Stimulated activated naive B cell treated with anti-CD40 and anti-IgM and Interleukin-4, amounts not matched to agents 10 μg/mL and 1 μg/mL and 100 μg/mL, for 72 hours (primary cell): Measurements from ENCODE around the gene GNA12.
A peak's percentile ranks its signal among the peaks of the same experiment; 100 is the strongest.
"Not testable (repeated sequence)": the region's sequence is repeated elsewhere in the genome, so short reads cannot be mapped to it uniquely, and the experiment has no call there.

Experiments
- ATAC-seq, 2 donors: fragments of 150-1000 bp; cut with Tn5 transposase; replicated peaks; 2 replicates each; pipeline ENCODE4 v1.10.0; 2021; ENCODE audit warnings: moderate library complexity in 1 of 2
- DNase-seq: peaks from one replicate; pipeline ENCODE4 v3.0.0; 2021
- H3K27ac Mint-ChIP-seq: one replicate; pipeline ENCODE4 v1.8.0; 2022; ENCODE audit warnings: mild to moderate bottlenecking, mixed read lengths
- H3K27me3 Mint-ChIP-seq, 2 donors: one replicate each; pipeline ENCODE4 v1.8.0; 2022; ENCODE audit warnings: mixed read lengths in 2 of 2
- H3K36me3 Mint-ChIP-seq, 2 donors: one replicate each; pipeline ENCODE4 v1.8.0; 2022; ENCODE audit warnings: mixed read lengths in 2 of 2, mild to moderate bottlenecking in 1 of 2
- H3K4me1 Mint-ChIP-seq, 2 donors: one replicate each; pipeline ENCODE4 v1.8.0; 2022; ENCODE audit warnings: mixed read lengths in 2 of 2, mild to moderate bottlenecking in 1 of 2
- H3K4me3 Mint-ChIP-seq, 2 donors: one replicate each; pipeline ENCODE4 v1.8.0; 2022; ENCODE audit warnings: mild to moderate bottlenecking in 2 of 2, mixed read lengths in 2 of 2, moderate library complexity in 1 of 2
- H3K9me3 Mint-ChIP-seq, 2 donors: one replicate each; pipeline ENCODE4 v1.8.0; 2022; ENCODE audit warnings: mixed read lengths in 2 of 2, mild to moderate bottlenecking in 1 of 2

GNA12 gene

GRCh38 chr7:2705371-2706096, 138.6 kb downstream of the GNA12 start:
- no peak for DNase-seq
- Mint-ChIP-seq H3K4me1 (peaks cover 18 to 22% of the 10 kb centered on the region in 2 donors), H3K9me3 (no peaks in the 10 kb centered on the region), H3K36me3 (peaks cover 0 to 3% of the 10 kb centered on the region in 2 donors), H3K4me3 (no peak overlapping the region), H3K27ac (no peak overlapping the region), H3K27me3 (peaks cover 9 to 14% of the 10 kb centered on the region in 2 donors)
- ATAC-seq, result no peak

- DNase-seq (no peak), ATAC-seq (no peak)
- Mint-ChIP-seq H3K27me3 (peaks cover 11 to 23% of the 10 kb centered on the region in 2 donors), H3K36me3 (peaks cover 0 to 3% of the 10 kb centered on the region in 2 donors), H3K4me3 (no peak overlapping the region), H3K4me1 (peaks cover 19 to 23% of the 10 kb centered on the region in 2 donors), H3K27ac (no peak overlapping the region), H3K9me3 (no peaks in the 10 kb centered on the region)
Measured at GRCh38 chr7:2702594-2702957, 141.5 kb downstream of the GNA12 start.

GRCh38 chr7:2701832-2702593, 142.1 kb downstream of the GNA12 start:
- H3K9me3 Mint-ChIP-seq, result no peaks in the 10 kb centered on the region
- H3K36me3 Mint-ChIP-seq, result no peaks in the 10 kb centered on the region
- no peak overlapping the region for H3K4me3 Mint-ChIP-seq
- H3K4me1 Mint-ChIP-seq, result peaks cover 19 to 23% of the 10 kb centered on the region in 2 donors
- peaks cover 11 to 23% of the 10 kb centered on the region in 2 donors for H3K27me3 Mint-ChIP-seq
- no peak overlapping the region for H3K27ac Mint-ChIP-seq
- ATAC-seq (no peak), DNase-seq (no peak)

GRCh38 chr7:2701424-2701823, 142.7 kb downstream of the GNA12 start:
- Mint-ChIP-seq H3K36me3 (no peaks in the 10 kb centered on the region), H3K4me3 (no peak overlapping the region), H3K9me3 (no peaks in the 10 kb centered on the region), H3K27me3 (peaks cover 11 to 23% of the 10 kb centered on the region in 2 donors), H3K4me1 (peaks cover 19 to 23% of the 10 kb centered on the region in 2 donors), H3K27ac (no peak overlapping the region)
- no peak for DNase-seq
- ATAC-seq, result no peak

- no peak for ATAC-seq
- peaks cover 11 to 23% of the 10 kb centered on the region in 2 donors for H3K27me3 Mint-ChIP-seq
- DNase-seq, result no peak
- peak overlapping the region in 1 of 2 donors; percentile 43 for H3K4me3 Mint-ChIP-seq
- H3K4me1 Mint-ChIP-seq, result peaks cover 19 to 23% of the 10 kb centered on the region in 2 donors
- H3K27ac Mint-ChIP-seq, result peak overlapping the region; percentile 2
- H3K9me3 Mint-ChIP-seq, result no peaks in the 10 kb centered on the region
- H3K36me3 Mint-ChIP-seq, result no peaks in the 10 kb centered on the region
Measured at GRCh38 chr7:2700141-2700850, 143.8 kb downstream of the GNA12 start.

GRCh38 chr7:2699289-2699620, 144.9 kb downstream of the GNA12 start:
- peaks cover 19 to 23% of the 10 kb centered on the region in 2 donors for H3K4me1 Mint-ChIP-seq
- DNase-seq (no peak), ATAC-seq (no peak)
- peak overlapping the region; percentile 87 for H3K27ac Mint-ChIP-seq
- H3K36me3 Mint-ChIP-seq, result no peaks in the 10 kb centered on the region
- H3K27me3 Mint-ChIP-seq, result peaks cover 11 to 23% of the 10 kb centered on the region in 2 donors
- no peaks in the 10 kb centered on the region for H3K9me3 Mint-ChIP-seq
- H3K4me3 Mint-ChIP-seq, result peak overlapping the region; percentile 51 to 53

- DNase-seq (peak; percentile 83), ATAC-seq (peak; percentile 97 to 98)
- Mint-ChIP-seq H3K4me3 (peak overlapping the region; percentile 51 to 53), H3K27me3 (peaks cover 11 to 23% of the 10 kb centered on the region in 2 donors), H3K36me3 (no peaks in the 10 kb centered on the region), H3K9me3 (no peaks in the 10 kb centered on the region), H3K27ac (peak overlapping the region; percentile 43), H3K4me1 (peaks cover 19 to 23% of the 10 kb centered on the region in 2 donors)
Measured at GRCh38 chr7:2698581-2699288, 145.4 kb downstream of the GNA12 start.

GRCh38 chr7:2694122-2694436, 150.0 kb downstream of the GNA12 start:
- not testable (repeated sequence) for H3K9me3 Mint-ChIP-seq, ATAC-seq, H3K36me3 Mint-ChIP-seq, H3K4me3 Mint-ChIP-seq, DNase-seq, H3K27ac Mint-ChIP-seq
- Mint-ChIP-seq H3K4me1 (peaks cover 16 to 33% of the 10 kb centered on the region in 2 donors), H3K27me3 (peaks cover 18 to 23% of the 10 kb centered on the region in 2 donors)

GRCh38 chr7:2693420-2694121, 150.5 kb downstream of the GNA12 start:
- not testable (repeated sequence) for ATAC-seq, DNase-seq, H3K36me3 Mint-ChIP-seq, H3K4me3 Mint-ChIP-seq, H3K27ac Mint-ChIP-seq, H3K9me3 Mint-ChIP-seq
- Mint-ChIP-seq H3K27me3 (peaks cover 23 to 28% of the 10 kb centered on the region in 2 donors), H3K4me1 (peaks cover 16 to 33% of the 10 kb centered on the region in 2 donors)

- no peaks in the 10 kb centered on the region for H3K9me3 Mint-ChIP-seq
- H3K36me3 Mint-ChIP-seq, result no peaks in the 10 kb centered on the region
- no peak for ATAC-seq
- H3K4me3 Mint-ChIP-seq, result no peak overlapping the region
- DNase-seq, result no peak
- peaks cover 25 to 34% of the 10 kb centered on the region in 2 donors for H3K27me3 Mint-ChIP-seq
- no peak overlapping the region for H3K27ac Mint-ChIP-seq
- peaks cover 14 to 33% of the 10 kb centered on the region in 2 donors for H3K4me1 Mint-ChIP-seq
Measured at GRCh38 chr7:2692543-2692942, 151.6 kb downstream of the GNA12 start.

GRCh38 chr7:2691932-2692439, 152.1 kb downstream of the GNA12 start:
- not testable (repeated sequence) for ATAC-seq, H3K9me3 Mint-ChIP-seq, H3K27ac Mint-ChIP-seq, H3K4me3 Mint-ChIP-seq, H3K36me3 Mint-ChIP-seq, DNase-seq
- peaks cover 14 to 37% of the 10 kb centered on the region in 2 donors for H3K4me1 Mint-ChIP-seq
- H3K27me3 Mint-ChIP-seq, result peaks cover 31 to 39% of the 10 kb centered on the region in 2 donors

GRCh38 chr7:2691011-2691707, 152.9 kb downstream of the GNA12 start:
- H3K27ac Mint-ChIP-seq, result peak overlapping the region; percentile 14
- no peaks in the 10 kb centered on the region for H3K36me3 Mint-ChIP-seq
- H3K4me3 Mint-ChIP-seq, result no peak overlapping the region
- ATAC-seq (no peak), DNase-seq (no peak)
- no peaks in the 10 kb centered on the region for H3K9me3 Mint-ChIP-seq
- peaks cover 32 to 43% of the 10 kb centered on the region in 2 donors for H3K27me3 Mint-ChIP-seq
- H3K4me1 Mint-ChIP-seq, result peaks cover 14 to 37% of the 10 kb centered on the region in 2 donors
